ENCODE data around the gene TMEM135. TPM values are rescaled to one million over a fixed set of nuclear protein-coding genes. Genes with fewer than 3 reads are reported as not detected.
"Not testable (repeated sequence)": the region's sequence is repeated elsewhere in the genome, so short reads cannot be mapped to it uniquely, and the experiment has no call there.

TMEM135 gene
- total and polyA plus RNA-seq, 4 donors, result 14.7 to 38.8 (median 20.7) TPM

DNA sequence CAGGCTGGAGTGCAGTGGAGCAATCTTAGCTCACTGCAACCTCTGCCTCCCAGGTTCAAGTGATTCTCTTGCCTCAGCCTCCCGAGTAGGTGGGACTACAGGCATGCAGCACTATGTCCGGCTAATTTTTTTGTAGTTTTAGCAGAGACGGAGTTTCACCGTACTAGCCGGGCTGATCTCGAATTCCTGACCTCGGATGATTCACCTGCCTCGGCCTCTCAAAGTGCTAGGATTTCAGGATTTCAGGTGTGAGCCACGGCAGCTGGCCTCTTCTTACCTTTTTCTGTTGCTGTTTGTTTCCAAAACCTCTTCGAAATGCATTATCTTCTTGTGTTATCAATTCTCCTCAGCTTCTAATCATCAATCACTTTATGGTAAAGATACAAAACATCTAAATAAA, 22.1 kb upstream of the TMEM135 start:
- no peak for DNase-seq (ENCODE audit: low read depth in 4 of 6, low spot score in 6 of 6)
- Histone ChIP-seq H3K4me1 (ENCODE audit: control insufficient read depth, insufficient read depth, low read length) (no peaks in the 10 kb centered on the region), H3K27ac (ENCODE audit: low read depth, low read length) (no peak overlapping the region), H3K36me3 (ENCODE audit: control insufficient read depth, insufficient read depth, low read length) (no peaks in the 10 kb centered on the region), H3K27me3 (ENCODE audit: control insufficient read depth, insufficient read depth, low read length) (no peaks in the 10 kb centered on the region), H3K9me3 (ENCODE audit: control insufficient read depth, insufficient read depth, low read length) (no peaks in the 10 kb centered on the region), H3K4me3 (ENCODE audit: low read depth, low read length) (no peak overlapping the region)
- 91% methylated on average over 8 of the region's 10 CpGs for WGBS (ENCODE audit: insufficient coverage)

DNA sequence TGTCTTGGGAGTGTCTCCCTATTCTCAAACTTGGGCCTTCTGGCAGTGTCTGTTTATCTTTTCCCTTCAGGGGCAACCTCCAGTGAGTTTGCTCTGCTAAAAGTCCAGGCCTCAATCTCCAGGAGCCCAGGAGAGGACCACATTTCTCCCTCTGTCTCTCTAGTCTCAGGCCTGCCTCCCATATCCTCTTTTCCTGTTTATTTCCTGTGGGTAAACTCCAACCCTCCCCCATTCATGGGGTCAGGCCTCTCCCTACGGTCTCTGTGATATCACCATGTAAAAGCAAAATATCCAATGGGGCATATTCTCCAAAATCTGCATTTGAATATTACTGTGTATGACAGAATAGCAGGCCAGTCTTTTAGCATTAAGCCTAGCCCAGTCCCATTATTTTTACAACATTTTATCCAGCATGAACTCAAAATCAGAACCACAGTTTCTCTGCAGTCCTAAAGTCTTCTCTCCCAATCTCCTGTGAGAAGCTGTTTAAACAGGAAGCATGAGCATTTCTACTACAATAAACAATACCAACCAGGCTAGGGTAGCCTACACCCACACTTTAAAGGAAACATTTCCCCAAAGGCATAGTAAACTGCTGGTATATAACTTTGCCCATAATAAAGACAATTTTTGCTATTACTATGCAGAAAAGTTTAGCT, 18.0 kb upstream of the TMEM135 start:
- no peak for DNase-seq (ENCODE audit: low read depth in 4 of 6, low spot score in 6 of 6)
- WGBS (ENCODE audit: insufficient coverage), result no CpG with 5 or more reads among the region's 1 CpG
- Histone ChIP-seq H3K27ac (ENCODE audit: low read depth, low read length) (no peak overlapping the region), H3K4me1 (ENCODE audit: control insufficient read depth, insufficient read depth, low read length) (no peaks in the 10 kb centered on the region), H3K9me3 (ENCODE audit: control insufficient read depth, insufficient read depth, low read length) (no peaks in the 10 kb centered on the region), H3K27me3 (ENCODE audit: control insufficient read depth, insufficient read depth, low read length) (no peaks in the 10 kb centered on the region), H3K4me3 (ENCODE audit: low read depth, low read length) (no peak overlapping the region), H3K36me3 (ENCODE audit: control insufficient read depth, insufficient read depth, low read length) (no peaks in the 10 kb centered on the region)

DNA sequence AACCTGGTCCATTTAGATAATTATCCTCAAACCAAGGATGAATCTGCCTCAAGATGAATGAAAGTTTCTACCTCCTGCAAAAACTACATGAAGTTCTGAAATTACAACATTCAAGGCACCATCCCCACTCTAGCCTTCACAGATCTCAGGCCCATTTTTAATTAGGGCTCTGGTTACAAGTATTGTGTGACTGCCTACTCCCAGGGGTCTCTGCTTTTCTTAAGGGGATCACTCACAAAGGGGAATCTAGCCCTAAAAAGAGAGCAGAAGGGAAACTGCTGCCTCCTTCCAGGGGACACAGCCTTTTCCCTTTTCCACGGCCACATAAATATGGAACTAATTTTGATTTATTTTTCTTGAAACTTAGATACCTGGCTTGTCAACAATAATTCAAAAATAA, 17.4 kb upstream of the TMEM135 start:
- H3K9me3 ChIP-seq (ENCODE audit: control insufficient read depth, insufficient read depth, low read length), result no peaks in the 10 kb centered on the region
- WGBS (ENCODE audit: insufficient coverage), result no CpG with 5 or more reads among the region's 1 CpG
- H3K4me1 ChIP-seq (ENCODE audit: control insufficient read depth, insufficient read depth, low read length), result no peaks in the 10 kb centered on the region
- H3K27ac ChIP-seq (ENCODE audit: low read depth, low read length), result no peak overlapping the region
- no peak overlapping the region for H3K4me3 ChIP-seq (ENCODE audit: low read depth, low read length)
- no peak for DNase-seq (ENCODE audit: low read depth in 4 of 6, low spot score in 6 of 6)
- no peaks in the 10 kb centered on the region for H3K36me3 ChIP-seq (ENCODE audit: control insufficient read depth, insufficient read depth, low read length)
- H3K27me3 ChIP-seq (ENCODE audit: control insufficient read depth, insufficient read depth, low read length), result no peaks in the 10 kb centered on the region

DNA sequence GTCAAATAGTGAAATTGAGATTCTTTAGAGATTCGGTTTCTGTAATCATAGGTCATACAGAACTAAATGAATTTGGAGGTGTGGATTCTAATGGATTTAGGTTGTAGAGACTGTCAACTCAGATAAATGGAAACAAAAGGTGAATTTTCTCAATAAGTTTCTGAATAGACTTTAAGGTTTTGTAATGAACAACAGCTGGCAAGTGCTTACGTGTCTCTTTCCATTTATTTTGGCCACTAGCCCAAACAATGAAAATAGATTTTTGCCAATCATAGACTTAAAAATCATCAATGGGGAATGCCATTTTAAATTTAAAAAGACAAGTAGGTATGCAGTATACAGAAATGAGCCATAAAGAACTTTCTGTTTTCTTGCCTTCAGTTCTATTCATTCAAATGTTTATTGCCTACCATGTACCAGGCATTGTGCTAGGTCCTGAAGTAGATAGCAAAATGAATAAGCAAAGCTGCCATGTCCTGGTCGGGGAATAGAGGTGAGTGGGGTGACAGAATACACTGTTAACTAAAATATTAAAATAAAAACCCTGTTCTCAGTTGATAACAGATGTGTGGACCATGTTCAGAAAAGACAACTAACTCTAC, 16.9 kb upstream of the TMEM135 start:
- DNase-seq (ENCODE audit: low read depth in 4 of 6, low spot score in 6 of 6), result no peak
- Histone ChIP-seq H3K36me3 (ENCODE audit: control insufficient read depth, insufficient read depth, low read length) (no peaks in the 10 kb centered on the region), H3K4me1 (ENCODE audit: control insufficient read depth, insufficient read depth, low read length) (no peaks in the 10 kb centered on the region), H3K27me3 (ENCODE audit: control insufficient read depth, insufficient read depth, low read length) (no peaks in the 10 kb centered on the region), H3K9me3 (ENCODE audit: control insufficient read depth, insufficient read depth, low read length) (no peaks in the 10 kb centered on the region), H3K27ac (ENCODE audit: low read depth, low read length) (no peak overlapping the region), H3K4me3 (ENCODE audit: low read depth, low read length) (no peak overlapping the region)
- no CpG with 5 or more reads among the region's 3 CpGs for WGBS (ENCODE audit: insufficient coverage)

DNA sequence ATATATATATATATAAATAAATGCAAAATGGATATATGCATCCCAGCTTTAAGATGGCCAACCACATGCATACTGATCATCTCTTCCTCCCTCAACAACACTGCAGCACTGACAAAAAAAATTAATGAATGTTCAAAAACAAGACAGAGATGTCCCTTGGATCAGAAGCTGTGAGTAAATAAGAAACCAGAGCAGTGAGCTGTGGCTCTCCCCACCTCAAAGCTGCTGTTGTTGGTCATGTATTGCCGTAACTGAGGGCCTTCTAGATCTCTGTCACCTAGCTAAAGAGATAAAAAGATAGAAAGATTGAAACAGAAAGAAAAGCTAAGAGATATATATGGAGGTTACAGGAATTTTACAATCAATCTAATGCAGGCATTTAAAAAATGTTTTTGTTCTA, 15.5 kb upstream of the TMEM135 start:
- Histone ChIP-seq H3K4me1 (ENCODE audit: control insufficient read depth, insufficient read depth, low read length) (no peaks in the 10 kb centered on the region), H3K27ac (ENCODE audit: low read depth, low read length) (no peak overlapping the region), H3K27me3 (ENCODE audit: control insufficient read depth, insufficient read depth, low read length) (no peaks in the 10 kb centered on the region), H3K36me3 (ENCODE audit: control insufficient read depth, insufficient read depth, low read length) (no peaks in the 10 kb centered on the region), H3K9me3 (ENCODE audit: control insufficient read depth, insufficient read depth, low read length) (peaks cover 2% of the 10 kb centered on the region), H3K4me3 (ENCODE audit: low read depth, low read length) (no peak overlapping the region)
- no peak for DNase-seq (ENCODE audit: low read depth in 4 of 6, low spot score in 6 of 6)
- no CpG with 5 or more reads among the region's 1 CpG for WGBS (ENCODE audit: insufficient coverage)

DNA sequence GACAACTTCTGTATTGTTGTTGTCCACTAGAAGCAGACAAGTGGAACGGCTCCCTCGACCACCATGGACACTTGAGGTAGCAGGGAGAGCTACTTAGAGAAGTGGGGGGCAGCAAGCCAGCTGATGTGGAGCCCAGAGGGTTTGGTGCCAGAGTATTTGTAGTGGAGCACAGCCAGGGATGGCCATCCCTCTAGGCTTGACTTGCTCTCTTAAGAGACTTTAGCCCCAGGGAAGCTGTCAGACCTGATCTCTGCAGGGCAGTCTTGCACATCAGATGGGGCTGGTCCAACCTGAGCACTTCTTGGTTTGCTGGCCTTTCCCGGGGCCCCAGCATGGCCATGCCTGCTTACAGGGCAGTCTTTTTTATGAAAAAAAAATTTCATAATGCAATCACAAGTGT, 15.0 kb upstream of the TMEM135 start:
- no peak overlapping the region for H3K4me3 ChIP-seq (ENCODE audit: low read depth, low read length)
- WGBS (ENCODE audit: insufficient coverage), result 62% methylated on average over 2 of the region's 3 CpGs
- H3K36me3 ChIP-seq (ENCODE audit: control insufficient read depth, insufficient read depth, low read length), result no peaks in the 10 kb centered on the region
- no peaks in the 10 kb centered on the region for H3K27me3 ChIP-seq (ENCODE audit: control insufficient read depth, insufficient read depth, low read length)
- H3K27ac ChIP-seq (ENCODE audit: low read depth, low read length), result no peak overlapping the region
- peaks cover 2% of the 10 kb centered on the region for H3K9me3 ChIP-seq (ENCODE audit: control insufficient read depth, insufficient read depth, low read length)
- no peaks in the 10 kb centered on the region for H3K4me1 ChIP-seq (ENCODE audit: control insufficient read depth, insufficient read depth, low read length)
- no peak for DNase-seq (ENCODE audit: low read depth in 4 of 6, low spot score in 6 of 6)

DNA sequence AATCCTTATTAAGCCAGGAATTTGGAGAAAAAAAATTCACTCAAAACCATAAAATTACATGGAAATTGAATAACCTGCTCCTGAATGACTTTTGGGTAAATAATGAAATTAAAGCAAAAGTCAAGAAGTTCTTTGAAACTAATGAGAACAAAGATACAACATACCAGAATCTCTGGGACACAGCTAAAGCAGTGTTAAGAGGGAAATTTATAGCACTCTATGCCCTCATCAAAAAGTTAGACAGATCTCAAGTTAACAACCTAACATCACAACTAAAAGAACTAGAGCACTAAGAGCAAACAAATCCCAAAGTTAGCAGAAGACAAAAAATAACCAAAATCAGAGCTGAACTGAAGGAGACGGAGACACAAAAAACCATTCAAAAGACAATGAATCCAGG, 11.3 kb upstream of the TMEM135 start:
- not testable (repeated sequence) for H3K9me3 ChIP-seq (ENCODE audit: control insufficient read depth, insufficient read depth, low read length); H3K27me3 ChIP-seq (ENCODE audit: control insufficient read depth, insufficient read depth, low read length); DNase-seq (ENCODE audit: low read depth in 4 of 6, low spot score in 6 of 6); H3K36me3 ChIP-seq (ENCODE audit: control insufficient read depth, insufficient read depth, low read length); H3K4me1 ChIP-seq (ENCODE audit: control insufficient read depth, insufficient read depth, low read length); H3K4me3 ChIP-seq (ENCODE audit: low read depth, low read length); H3K27ac ChIP-seq (ENCODE audit: low read depth, low read length)
- no CpG with 5 or more reads among the region's 1 CpG for WGBS (ENCODE audit: insufficient coverage)

DNA sequence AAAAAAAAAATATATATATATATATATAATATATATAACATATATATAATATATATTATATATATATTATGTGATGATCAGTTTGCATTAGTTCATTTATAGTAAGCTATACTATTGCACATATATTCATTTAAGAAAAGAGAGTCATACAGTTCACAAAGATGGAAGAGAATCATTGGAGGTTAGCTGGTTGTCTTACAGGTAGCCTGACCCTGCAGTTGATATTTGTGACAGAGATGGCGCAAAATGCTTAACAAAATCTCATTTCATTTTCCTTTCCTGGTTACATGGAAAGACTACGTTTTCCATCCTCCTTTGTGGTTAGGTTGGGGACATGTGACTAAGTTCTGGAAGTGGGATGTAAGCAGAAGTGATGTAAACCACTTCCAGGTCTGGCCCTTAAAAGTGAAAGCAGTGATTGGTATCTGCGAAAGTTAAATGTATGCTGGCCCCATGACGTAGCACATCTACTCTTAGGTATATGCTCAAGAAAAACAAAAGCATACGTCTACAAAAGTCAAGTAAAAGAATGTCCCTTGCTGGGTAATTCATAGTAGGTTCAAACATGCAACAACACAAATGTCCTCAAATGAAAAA, 7.2 kb upstream of the TMEM135 start:
- Histone ChIP-seq H3K4me1 (ENCODE audit: control insufficient read depth, insufficient read depth, low read length) (no peaks in the 10 kb centered on the region), H3K27ac (ENCODE audit: low read depth, low read length) (no peak overlapping the region), H3K36me3 (ENCODE audit: control insufficient read depth, insufficient read depth, low read length) (no peaks in the 10 kb centered on the region), H3K4me3 (ENCODE audit: low read depth, low read length) (no peak overlapping the region), H3K27me3 (ENCODE audit: control insufficient read depth, insufficient read depth, low read length) (no peaks in the 10 kb centered on the region), H3K9me3 (ENCODE audit: control insufficient read depth, insufficient read depth, low read length) (peaks cover 2% of the 10 kb centered on the region)
- no peak for DNase-seq (ENCODE audit: low read depth in 4 of 6, low spot score in 6 of 6)
- WGBS (ENCODE audit: insufficient coverage), result 100% methylated on average over 1 of the region's 5 CpGs

DNA sequence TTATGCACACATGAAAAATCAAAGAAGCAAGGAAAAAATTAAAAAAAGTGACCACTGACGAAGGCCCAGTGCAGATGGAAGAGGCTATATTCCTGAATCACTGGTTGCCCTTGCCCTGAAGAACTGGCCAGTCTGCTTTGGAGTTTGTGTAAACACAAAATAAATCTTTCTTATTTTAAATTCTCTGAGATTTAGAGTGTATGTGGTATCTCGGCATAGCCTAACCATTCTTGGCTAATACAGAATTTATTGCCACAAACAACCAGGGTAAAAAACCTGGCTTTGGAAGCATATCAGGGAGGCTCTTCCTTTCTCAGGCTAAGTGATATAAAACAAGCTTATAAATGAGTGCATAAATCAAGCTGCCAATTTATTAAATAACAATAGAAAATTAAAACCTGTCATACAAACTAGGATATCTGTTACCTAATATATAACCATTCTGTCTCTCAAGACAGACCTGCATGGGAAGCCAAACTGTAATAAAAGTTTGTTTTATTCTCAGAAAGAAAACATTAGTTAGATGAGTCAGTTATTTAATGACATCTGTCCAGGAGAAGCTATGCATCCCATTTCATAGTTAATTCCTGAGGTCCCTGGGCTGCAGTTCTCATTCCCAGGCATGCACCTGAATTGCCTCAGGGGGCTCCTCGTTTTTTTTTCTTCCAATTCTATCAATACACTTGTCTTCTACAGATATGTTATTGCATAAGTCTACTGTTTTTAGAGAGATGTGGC, 6.1 kb upstream of the TMEM135 start:
- DNase-seq (ENCODE audit: low read depth in 4 of 6, low spot score in 6 of 6), result no peak
- H3K4me3 ChIP-seq (ENCODE audit: low read depth, low read length), result no peak overlapping the region
- no peaks in the 10 kb centered on the region for H3K27me3 ChIP-seq (ENCODE audit: control insufficient read depth, insufficient read depth, low read length)
- H3K27ac ChIP-seq (ENCODE audit: low read depth, low read length), result no peak overlapping the region
- H3K9me3 ChIP-seq (ENCODE audit: control insufficient read depth, insufficient read depth, low read length), result no peaks in the 10 kb centered on the region
- no peaks in the 10 kb centered on the region for H3K4me1 ChIP-seq (ENCODE audit: control insufficient read depth, insufficient read depth, low read length)
- WGBS (ENCODE audit: insufficient coverage), result no CpG with 5 or more reads among the region's 3 CpGs
- no peaks in the 10 kb centered on the region for H3K36me3 ChIP-seq (ENCODE audit: control insufficient read depth, insufficient read depth, low read length)

All from spinal cord (tissue), 10 donors.